Measurements from ENCODE around the gene ABCA8.

Gene ABCA8

GRCh38 chr17:68863091-68863652 lies 92.0 kb downstream of the ABCA8 start:
- Histone ChIP-seq H3K36me3 (ENCODE audit: control insufficient read depth in 1 of 2, insufficient read depth in 2 of 2, low read length in 2 of 2) (no peaks in the 10 kb centered on the region), H3K4me1 (ENCODE audit: control insufficient read depth in 1 of 2, insufficient read depth in 2 of 2, low read length in 2 of 2) (peaks cover 0 to 4% of the 10 kb centered on the region in 2 donors), H3K4me3 (ENCODE audit: low read depth in 1 of 2, low read length in 2 of 2) (no peak overlapping the region), H3K27me3 (ENCODE audit: low read depth, low read length) (no peaks in the 10 kb centered on the region), H3K27ac (ENCODE audit: low read length) (no peak overlapping the region), H3K9me3 (ENCODE audit: control insufficient read depth in 1 of 2, low read length in 2 of 2) (peaks cover 0 to 8% of the 10 kb centered on the region in 2 donors)

GRCh38 chr17:68861602-68862001 lies 93.6 kb downstream of the ABCA8 start:
- no peak overlapping the region for H3K4me3 ChIP-seq (ENCODE audit: low read depth in 1 of 2, low read length in 2 of 2)

GRCh38 chr17:68860941-68861340 lies 94.3 kb downstream of the ABCA8 start:
- Histone ChIP-seq H3K4me1 (ENCODE audit: control insufficient read depth in 1 of 2, insufficient read depth in 2 of 2, low read length in 2 of 2) (peaks cover 0 to 4% of the 10 kb centered on the region in 2 donors), H3K27ac (ENCODE audit: low read length) (no peak overlapping the region), H3K27me3 (ENCODE audit: low read depth, low read length) (no peaks in the 10 kb centered on the region), H3K36me3 (ENCODE audit: control insufficient read depth in 1 of 2, insufficient read depth in 2 of 2, low read length in 2 of 2) (no peaks in the 10 kb centered on the region), H3K9me3 (ENCODE audit: control insufficient read depth in 1 of 2, low read length in 2 of 2) (peaks cover 0 to 9% of the 10 kb centered on the region in 2 donors), H3K4me3 (ENCODE audit: low read depth in 1 of 2, low read length in 2 of 2) (no peak overlapping the region)

More at GRCh38 chr17:68861602-68862001, 93.6 kb downstream of the ABCA8 start:
- peaks cover 0 to 4% of the 10 kb centered on the region in 2 donors for H3K4me1 ChIP-seq (ENCODE audit: control insufficient read depth in 1 of 2, insufficient read depth in 2 of 2, low read length in 2 of 2)
- H3K27me3 ChIP-seq (ENCODE audit: low read depth, low read length) = no peaks in the 10 kb centered on the region
- H3K9me3 ChIP-seq (ENCODE audit: control insufficient read depth in 1 of 2, low read length in 2 of 2) = peaks cover 0 to 9% of the 10 kb centered on the region in 2 donors
- no peak overlapping the region for H3K27ac ChIP-seq (ENCODE audit: low read length)
- H3K36me3 ChIP-seq (ENCODE audit: control insufficient read depth in 1 of 2, insufficient read depth in 2 of 2, low read length in 2 of 2) = no peaks in the 10 kb centered on the region

GRCh38 chr17:68854452-68854851 lies 100.7 kb downstream of the ABCA8 start:
- Histone ChIP-seq H3K27me3 (ENCODE audit: low read depth, low read length) (no peaks in the 10 kb centered on the region), H3K27ac (ENCODE audit: low read length) (no peak overlapping the region)

GRCh38 chr17:68853439-68853838 lies 101.8 kb downstream of the ABCA8 start:
- Histone ChIP-seq H3K9me3 (ENCODE audit: control insufficient read depth in 1 of 2, low read length in 2 of 2) (peaks cover 0 to 4% of the 10 kb centered on the region in 2 donors), H3K4me1 (ENCODE audit: control insufficient read depth in 1 of 2, insufficient read depth in 2 of 2, low read length in 2 of 2) (no peaks in the 10 kb centered on the region), H3K27me3 (ENCODE audit: low read depth, low read length) (no peaks in the 10 kb centered on the region), H3K4me3 (ENCODE audit: low read depth in 1 of 2, low read length in 2 of 2) (no peak overlapping the region), H3K27ac (ENCODE audit: low read length) (no peak overlapping the region), H3K36me3 (ENCODE audit: control insufficient read depth in 1 of 2, insufficient read depth in 2 of 2, low read length in 2 of 2) (no peaks in the 10 kb centered on the region)

More at GRCh38 chr17:68854452-68854851, 100.7 kb downstream of the ABCA8 start:
- H3K9me3 ChIP-seq (ENCODE audit: control insufficient read depth in 1 of 2, low read length in 2 of 2) = peaks cover 0 to 7% of the 10 kb centered on the region in 2 donors
- H3K36me3 ChIP-seq (ENCODE audit: control insufficient read depth in 1 of 2, insufficient read depth in 2 of 2, low read length in 2 of 2) = no peaks in the 10 kb centered on the region
- no peak overlapping the region for H3K4me3 ChIP-seq (ENCODE audit: low read depth in 1 of 2, low read length in 2 of 2)
- H3K4me1 ChIP-seq (ENCODE audit: control insufficient read depth in 1 of 2, insufficient read depth in 2 of 2, low read length in 2 of 2) = no peaks in the 10 kb centered on the region

- no peak overlapping the region for H3K27ac ChIP-seq (ENCODE audit: low read length)
- no peaks in the 10 kb centered on the region for H3K36me3 ChIP-seq (ENCODE audit: control insufficient read depth in 1 of 2, insufficient read depth in 2 of 2, low read length in 2 of 2)
- H3K4me1 ChIP-seq (ENCODE audit: control insufficient read depth in 1 of 2, insufficient read depth in 2 of 2, low read length in 2 of 2) = no peaks in the 10 kb centered on the region
- H3K4me3 ChIP-seq (ENCODE audit: low read depth in 1 of 2, low read length in 2 of 2) = no peak overlapping the region
- H3K27me3 ChIP-seq (ENCODE audit: low read depth, low read length) = no peaks in the 10 kb centered on the region
- no peaks in the 10 kb centered on the region for H3K9me3 ChIP-seq (ENCODE audit: control insufficient read depth in 1 of 2, low read length in 2 of 2)
Measured at GRCh38 chr17:68853036-68853435, 102.2 kb downstream of the ABCA8 start.

- H3K4me3 ChIP-seq (ENCODE audit: low read depth in 1 of 2, low read length in 2 of 2) = no peak overlapping the region
- no peak overlapping the region for H3K27ac ChIP-seq (ENCODE audit: low read length)
- no peaks in the 10 kb centered on the region for H3K9me3 ChIP-seq (ENCODE audit: control insufficient read depth in 1 of 2, low read length in 2 of 2)
- no peaks in the 10 kb centered on the region for H3K27me3 ChIP-seq (ENCODE audit: low read depth, low read length)
- no peaks in the 10 kb centered on the region for H3K4me1 ChIP-seq (ENCODE audit: control insufficient read depth in 1 of 2, insufficient read depth in 2 of 2, low read length in 2 of 2)
- H3K36me3 ChIP-seq (ENCODE audit: control insufficient read depth in 1 of 2, insufficient read depth in 2 of 2, low read length in 2 of 2) = no peaks in the 10 kb centered on the region
Measured at GRCh38 chr17:68851890-68852289, 103.3 kb downstream of the ABCA8 start.

- Histone ChIP-seq H3K9me3 (ENCODE audit: control insufficient read depth in 1 of 2, low read length in 2 of 2) (no peaks in the 10 kb centered on the region), H3K27ac (ENCODE audit: low read length) (no peak overlapping the region), H3K27me3 (ENCODE audit: low read depth, low read length) (no peaks in the 10 kb centered on the region), H3K4me1 (ENCODE audit: control insufficient read depth in 1 of 2, insufficient read depth in 2 of 2, low read length in 2 of 2) (no peaks in the 10 kb centered on the region), H3K36me3 (ENCODE audit: control insufficient read depth in 1 of 2, insufficient read depth in 2 of 2, low read length in 2 of 2) (no peaks in the 10 kb centered on the region), H3K4me3 (ENCODE audit: low read depth in 1 of 2, low read length in 2 of 2) (no peak overlapping the region)
Measured at GRCh38 chr17:68850749-68851510, 104.3 kb downstream of the ABCA8 start.

- Histone ChIP-seq H3K27me3 (ENCODE audit: low read depth, low read length) (no peaks in the 10 kb centered on the region), H3K4me3 (ENCODE audit: low read depth in 1 of 2, low read length in 2 of 2) (no peak overlapping the region), H3K36me3 (ENCODE audit: control insufficient read depth in 1 of 2, insufficient read depth in 2 of 2, low read length in 2 of 2) (no peaks in the 10 kb centered on the region), H3K9me3 (ENCODE audit: control insufficient read depth in 1 of 2, low read length in 2 of 2) (no peaks in the 10 kb centered on the region), H3K4me1 (ENCODE audit: control insufficient read depth in 1 of 2, insufficient read depth in 2 of 2, low read length in 2 of 2) (no peaks in the 10 kb centered on the region), H3K27ac (ENCODE audit: low read length) (no peak overlapping the region)
Measured at GRCh38 chr17:68849673-68850610, 105.2 kb downstream of the ABCA8 start.

GRCh38 chr17:68847711-68848110 lies 107.5 kb downstream of the ABCA8 start:
- Histone ChIP-seq H3K36me3 (ENCODE audit: control insufficient read depth in 1 of 2, insufficient read depth in 2 of 2, low read length in 2 of 2) (no peaks in the 10 kb centered on the region), H3K27ac (ENCODE audit: low read length) (no peak overlapping the region), H3K4me3 (ENCODE audit: low read depth in 1 of 2, low read length in 2 of 2) (no peak overlapping the region), H3K27me3 (ENCODE audit: low read depth, low read length) (no peaks in the 10 kb centered on the region), H3K4me1 (ENCODE audit: control insufficient read depth in 1 of 2, insufficient read depth in 2 of 2, low read length in 2 of 2) (no peaks in the 10 kb centered on the region), H3K9me3 (ENCODE audit: control insufficient read depth in 1 of 2, low read length in 2 of 2) (no peaks in the 10 kb centered on the region)

- Histone ChIP-seq H3K4me3 (ENCODE audit: low read depth in 1 of 2, low read length in 2 of 2) (no peak overlapping the region), H3K4me1 (ENCODE audit: control insufficient read depth in 1 of 2, insufficient read depth in 2 of 2, low read length in 2 of 2) (no peaks in the 10 kb centered on the region), H3K36me3 (ENCODE audit: control insufficient read depth in 1 of 2, insufficient read depth in 2 of 2, low read length in 2 of 2) (no peaks in the 10 kb centered on the region), H3K27me3 (ENCODE audit: low read depth, low read length) (no peaks in the 10 kb centered on the region), H3K9me3 (ENCODE audit: control insufficient read depth in 1 of 2, low read length in 2 of 2) (no peaks in the 10 kb centered on the region), H3K27ac (ENCODE audit: low read length) (no peak overlapping the region)
Measured at GRCh38 chr17:68843522-68843921, 111.7 kb downstream of the ABCA8 start.
